ENCODE results near the gene NAPB. TPM values are rescaled to one million over a fixed set of nuclear protein-coding genes. Genes with fewer than 3 reads are reported as not detected.
A peak's percentile ranks its signal among the peaks of the same experiment; 100 is the strongest.
"Not testable (repeated sequence)": the region's sequence is repeated elsewhere in the genome, so short reads cannot be mapped to it uniquely, and the experiment has no call there.

The NAPB gene
- total RNA-seq, 1 donor, result 9.4 TPM

- Histone ChIP-seq H3K4me3 (ENCODE audit: insufficient read depth, low read length) (peak overlapping the region; percentile 93), H3K27me3 (ENCODE audit: insufficient read depth, low read length) (no peaks in the 10 kb centered on the region), H3K36me3 (ENCODE audit: insufficient read depth, low read length) (peaks cover 7% of the 10 kb centered on the region), H3K79me2 (ENCODE audit: insufficient read depth, low read length) (peaks cover 45% of the 10 kb centered on the region), H3K4me1 (ENCODE audit: insufficient read depth, low read length) (peaks cover 13% of the 10 kb centered on the region), H3K9me3 (ENCODE audit: low read depth, low read length) (no peaks in the 10 kb centered on the region), H3K27ac (ENCODE audit: low read depth, low read length) (peak overlapping the region; percentile 98), H3K4me2 (ENCODE audit: insufficient read depth, low read length) (peak overlapping the region; percentile 84), H4K20me1 (ENCODE audit: insufficient read depth, low read length) (peaks cover 3% of the 10 kb centered on the region), H2AFZ (ENCODE audit: low read length) (peak overlapping the region; percentile 78)
- peak; percentile 83 for DNase-seq (ENCODE audit: insufficient read length, low spot score, missing footprints)
- no peak for TF ChIP-seq CTCF (IDR thresholded peaks at IDR 0.05; ENCODE audit: extremely low read depth, low read depth, low read length)
Measured at GRCh38 chr20:23350904-23351838, 70.1 kb downstream of the NAPB start.

GRCh38 chr20:23350196-23350903 lies 70.9 kb downstream of the NAPB start, which contains the start of gene NXT1:
Gene NXT1 (plus strand): TSS chr20:23350791. CDS start chr20:23354042, 3,251 bp downstream.
- Histone ChIP-seq H3K4me3 (ENCODE audit: insufficient read depth, low read length) (peak within 1 kb of the TSS; percentile 93), H2AFZ (ENCODE audit: low read length) (peak within 1 kb of the TSS; percentile 78), H3K36me3 (ENCODE audit: insufficient read depth, low read length) (peaks cover 4% of the 10 kb centered on the region), H3K9me3 (ENCODE audit: low read depth, low read length) (no peaks in the 10 kb centered on the region), H4K20me1 (ENCODE audit: insufficient read depth, low read length) (peaks cover 3% of the 10 kb centered on the region), H3K4me2 (ENCODE audit: insufficient read depth, low read length) (peak within 1 kb of the TSS; percentile 84), H3K27me3 (ENCODE audit: insufficient read depth, low read length) (no peaks in the 10 kb centered on the region), H3K27ac (ENCODE audit: low read depth, low read length) (peak within 1 kb of the TSS; percentile 98), H3K4me1 (ENCODE audit: insufficient read depth, low read length) (peaks cover 13% of the 10 kb centered on the region), H3K79me2 (ENCODE audit: insufficient read depth, low read length) (peaks cover 45% of the 10 kb centered on the region)
- no peak for TF ChIP-seq CTCF (IDR thresholded peaks at IDR 0.05; ENCODE audit: extremely low read depth, low read depth, low read length)
- DNase-seq (ENCODE audit: insufficient read length, low spot score, missing footprints), result peak; percentile 96

- Histone ChIP-seq H3K9me3 (ENCODE audit: low read depth, low read length) (no peaks in the 10 kb centered on the region), H3K27me3 (ENCODE audit: insufficient read depth, low read length) (no peaks in the 10 kb centered on the region), H3K27ac (ENCODE audit: low read depth, low read length) (peak overlapping the region; percentile 98), H3K36me3 (ENCODE audit: insufficient read depth, low read length) (peaks cover 3% of the 10 kb centered on the region), H3K79me2 (ENCODE audit: insufficient read depth, low read length) (peaks cover 39% of the 10 kb centered on the region), H3K4me3 (ENCODE audit: insufficient read depth, low read length) (peak overlapping the region; percentile 93), H4K20me1 (ENCODE audit: insufficient read depth, low read length) (peaks cover 3% of the 10 kb centered on the region), H3K4me2 (ENCODE audit: insufficient read depth, low read length) (peak overlapping the region; percentile 84), H2AFZ (ENCODE audit: low read length) (peak overlapping the region; percentile 65), H3K4me1 (ENCODE audit: insufficient read depth, low read length) (peaks cover 13% of the 10 kb centered on the region)
- peak; percentile 78 for DNase-seq (ENCODE audit: insufficient read length, low spot score, missing footprints)
- peak; percentile 51 for TF ChIP-seq CTCF (IDR thresholded peaks at IDR 0.05; ENCODE audit: extremely low read depth, low read depth, low read length)
Measured at GRCh38 chr20:23349338-23350195, 71.7 kb downstream of the NAPB start.

DNA sequence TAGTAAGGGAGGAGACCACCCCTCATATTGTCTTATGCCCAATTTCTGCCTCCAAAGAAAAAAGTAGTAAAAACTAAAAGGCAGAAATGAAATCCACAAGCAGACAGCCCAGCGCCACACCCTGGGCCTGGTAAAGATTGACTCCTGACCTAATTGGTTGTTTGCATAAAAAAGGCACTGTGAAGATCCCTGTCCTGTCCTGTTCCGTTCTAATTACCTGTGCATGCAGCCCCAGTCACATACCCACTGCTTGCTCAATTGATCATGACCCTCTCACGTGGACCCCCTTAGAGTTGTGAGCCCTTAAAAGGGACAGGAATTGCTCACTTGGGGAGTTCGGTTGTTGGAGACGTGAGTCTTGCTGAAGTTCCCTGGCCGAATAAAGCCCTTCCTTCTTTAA lies 72.8 kb downstream of the NAPB start:
- H3K36me3 ChIP-seq (ENCODE audit: insufficient read depth, low read length); H3K27me3 ChIP-seq (ENCODE audit: insufficient read depth, low read length); H4K20me1 ChIP-seq (ENCODE audit: insufficient read depth, low read length); H3K9me3 ChIP-seq (ENCODE audit: low read depth, low read length); H3K4me2 ChIP-seq (ENCODE audit: insufficient read depth, low read length); H3K4me3 ChIP-seq (ENCODE audit: insufficient read depth, low read length); H2AFZ ChIP-seq (ENCODE audit: low read length); DNase-seq (ENCODE audit: insufficient read length, low spot score, missing footprints); H3K27ac ChIP-seq (ENCODE audit: low read depth, low read length): not testable (repeated sequence)
- Histone ChIP-seq H3K4me1 (ENCODE audit: insufficient read depth, low read length) (peaks cover 13% of the 10 kb centered on the region), H3K79me2 (ENCODE audit: insufficient read depth, low read length) (peaks cover 29% of the 10 kb centered on the region)
